GM12873 (cell line): ENCODE data around the gene FA2H.

Experiments used
- TF ChIP-seq, protein P1 (sequence below): IDR thresholded peaks from 2 replicates; pipeline ENCODE4 v1.5.1; 2012; ENCODE audit warnings: low read depth, mild to moderate bottlenecking, moderate library complexity, low read length, control low read depth; ENCODE audit not compliant: insufficient read depth; ENCODE audit errors: missing control alignments

The FA2H gene

GRCh38 chr16:74691093-74691855 is 83.3 kb downstream of the FA2H start:
- TF ChIP-seq, protein P1, sequence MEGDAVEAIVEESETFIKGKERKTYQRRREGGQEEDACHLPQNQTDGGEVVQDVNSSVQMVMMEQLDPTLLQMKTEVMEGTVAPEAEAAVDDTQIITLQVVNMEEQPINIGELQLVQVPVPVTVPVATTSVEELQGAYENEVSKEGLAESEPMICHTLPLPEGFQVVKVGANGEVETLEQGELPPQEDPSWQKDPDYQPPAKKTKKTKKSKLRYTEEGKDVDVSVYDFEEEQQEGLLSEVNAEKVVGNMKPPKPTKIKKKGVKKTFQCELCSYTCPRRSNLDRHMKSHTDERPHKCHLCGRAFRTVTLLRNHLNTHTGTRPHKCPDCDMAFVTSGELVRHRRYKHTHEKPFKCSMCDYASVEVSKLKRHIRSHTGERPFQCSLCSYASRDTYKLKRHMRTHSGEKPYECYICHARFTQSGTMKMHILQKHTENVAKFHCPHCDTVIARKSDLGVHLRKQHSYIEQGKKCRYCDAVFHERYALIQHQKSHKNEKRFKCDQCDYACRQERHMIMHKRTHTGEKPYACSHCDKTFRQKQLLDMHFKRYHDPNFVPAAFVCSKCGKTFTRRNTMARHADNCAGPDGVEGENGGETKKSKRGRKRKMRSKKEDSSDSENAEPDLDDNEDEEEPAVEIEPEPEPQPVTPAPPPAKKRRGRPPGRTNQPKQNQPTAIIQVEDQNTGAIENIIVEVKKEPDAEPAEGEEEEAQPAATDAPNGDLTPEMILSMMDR, result no peak

GRCh38 chr16:74682556-74682955 is 92.1 kb downstream of the FA2H start:
- TF ChIP-seq, protein P1, result no peak

- TF ChIP-seq, protein P1, result no peak
These were observed 93.9 kb downstream of the FA2H start for GRCh38 chr16:74680681-74681080.

- TF ChIP-seq, protein P1, result no peak
These were observed 94.6 kb downstream of the FA2H start for GRCh38 chr16:74679983-74680382.

DNA sequence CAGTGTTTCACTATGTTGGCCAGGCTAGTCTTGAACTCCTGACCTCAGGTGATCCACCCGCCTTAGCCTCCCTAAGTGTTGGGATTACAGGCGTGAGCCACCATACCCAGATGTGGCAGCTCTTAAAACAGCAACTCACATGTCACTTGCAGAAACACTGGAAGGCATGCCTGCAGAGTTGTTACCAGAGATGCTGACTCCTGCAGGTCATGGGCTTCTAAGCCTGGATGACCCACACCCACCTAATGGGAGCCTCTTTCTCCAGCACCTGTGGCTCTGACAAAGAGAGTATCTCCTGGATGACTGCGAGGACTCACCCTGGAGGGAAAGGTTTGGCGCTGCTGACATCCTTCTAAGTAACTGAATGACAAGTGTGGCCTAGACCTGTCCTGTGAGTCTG is 96.8 kb downstream of the FA2H start:
- TF ChIP-seq, protein P1, result no peak

- TF ChIP-seq, protein P1, result no peak
These were observed 100.7 kb downstream of the FA2H start for GRCh38 chr16:74673876-74674275.

- TF ChIP-seq, protein P1, result no peak
These were observed 107.3 kb downstream of the FA2H start for GRCh38 chr16:74667255-74667700.
